GM12873 (cell line): ENCODE data around the gene H3-3A.

ENCODE experiments used
- CTCF ChIP-seq: IDR thresholded peaks from 2 replicates; pipeline ENCODE4 v1.5.1; 2012; ENCODE audit warnings: low read depth, mild to moderate bottlenecking, moderate library complexity, low read length, control low read depth; ENCODE audit not compliant: insufficient read depth; ENCODE audit errors: missing control alignments

Gene H3-3A

DNA sequence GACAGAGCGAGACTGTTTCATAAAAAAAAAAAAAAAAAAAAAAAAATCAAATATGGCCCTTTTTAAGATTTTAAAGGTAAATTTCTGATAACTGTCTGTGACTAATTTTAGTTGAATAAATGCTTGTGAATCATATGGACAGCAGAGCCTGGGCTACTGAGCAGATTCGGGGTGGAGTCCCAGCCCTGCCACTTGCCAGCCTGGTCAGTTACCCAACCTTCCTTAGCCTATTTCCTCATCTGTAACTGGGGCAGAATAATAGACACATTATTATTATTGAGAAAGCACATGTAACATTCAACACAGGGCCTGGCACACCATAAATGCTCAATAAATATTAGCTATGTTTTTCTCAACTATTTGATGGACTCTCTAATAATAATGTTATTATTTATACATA, 11.2 kb upstream of the H3-3A start:
- no peak for TF ChIP-seq CTCF

GRCh38 chr1:226052061-226052460, 10.5 kb upstream of the H3-3A start:
- TF ChIP-seq CTCF = no peak

DNA sequence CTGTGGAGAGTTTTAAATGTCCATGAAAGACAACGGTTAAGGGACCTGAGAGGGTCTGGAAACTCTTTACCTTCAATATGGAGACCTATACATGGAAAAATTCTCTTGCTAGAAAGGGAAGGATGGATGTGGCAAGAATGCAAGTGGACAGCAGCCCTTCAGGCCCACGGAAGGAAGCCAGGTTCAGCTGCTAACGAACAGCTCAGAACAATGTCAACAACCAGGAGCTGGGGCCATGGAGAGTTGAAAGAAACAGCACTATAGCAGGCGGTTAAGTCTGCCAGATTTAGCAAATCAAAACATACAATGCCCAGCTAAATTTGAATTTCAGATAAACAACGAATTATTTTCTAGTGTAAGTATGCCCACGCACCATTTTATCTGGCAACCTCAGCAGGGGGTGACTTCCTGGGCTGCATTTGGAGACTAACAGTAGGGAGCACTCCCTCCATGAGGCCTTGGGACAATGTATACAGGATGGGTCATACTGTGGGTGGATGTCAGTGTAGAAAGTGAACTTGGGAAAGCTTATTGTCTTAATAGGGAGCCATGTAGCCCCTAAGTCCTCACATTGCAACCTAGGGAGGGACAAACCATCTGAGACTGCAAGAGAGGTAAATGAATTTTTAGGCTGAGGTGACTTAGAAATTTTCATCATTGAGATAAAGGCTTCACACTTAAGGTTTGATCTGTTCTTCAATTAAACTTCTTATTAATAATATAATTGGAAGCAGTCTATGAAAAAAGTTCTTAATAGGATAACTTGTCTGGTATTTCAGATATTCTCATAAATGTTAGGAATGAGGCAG, 7.8 kb upstream of the H3-3A start:
- no peak for TF ChIP-seq CTCF

GRCh38 chr1:226059709-226060108, 2.8 kb upstream of the H3-3A start:
- TF ChIP-seq CTCF = no peak

DNA sequence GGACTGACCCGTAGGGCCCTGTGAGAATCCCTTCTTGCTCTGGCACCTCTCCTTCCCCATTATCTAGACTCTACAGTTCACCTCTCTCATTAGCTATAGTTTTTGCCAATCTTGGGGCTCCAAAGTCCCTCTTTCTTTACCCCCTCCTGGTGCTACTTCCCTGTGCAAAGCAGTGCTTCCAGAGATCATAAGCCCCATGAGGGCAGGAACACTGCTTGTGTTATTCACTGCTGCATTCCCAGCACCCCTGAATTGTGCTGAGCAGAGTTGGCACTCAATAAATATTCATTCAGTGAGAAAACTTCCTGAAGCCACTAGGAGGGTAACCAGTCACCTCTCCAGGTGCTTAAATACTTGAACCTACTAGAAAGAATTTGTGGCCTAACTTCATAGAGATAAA, 2.1 kb upstream of the H3-3A start:
- no peak for TF ChIP-seq CTCF

DNA sequence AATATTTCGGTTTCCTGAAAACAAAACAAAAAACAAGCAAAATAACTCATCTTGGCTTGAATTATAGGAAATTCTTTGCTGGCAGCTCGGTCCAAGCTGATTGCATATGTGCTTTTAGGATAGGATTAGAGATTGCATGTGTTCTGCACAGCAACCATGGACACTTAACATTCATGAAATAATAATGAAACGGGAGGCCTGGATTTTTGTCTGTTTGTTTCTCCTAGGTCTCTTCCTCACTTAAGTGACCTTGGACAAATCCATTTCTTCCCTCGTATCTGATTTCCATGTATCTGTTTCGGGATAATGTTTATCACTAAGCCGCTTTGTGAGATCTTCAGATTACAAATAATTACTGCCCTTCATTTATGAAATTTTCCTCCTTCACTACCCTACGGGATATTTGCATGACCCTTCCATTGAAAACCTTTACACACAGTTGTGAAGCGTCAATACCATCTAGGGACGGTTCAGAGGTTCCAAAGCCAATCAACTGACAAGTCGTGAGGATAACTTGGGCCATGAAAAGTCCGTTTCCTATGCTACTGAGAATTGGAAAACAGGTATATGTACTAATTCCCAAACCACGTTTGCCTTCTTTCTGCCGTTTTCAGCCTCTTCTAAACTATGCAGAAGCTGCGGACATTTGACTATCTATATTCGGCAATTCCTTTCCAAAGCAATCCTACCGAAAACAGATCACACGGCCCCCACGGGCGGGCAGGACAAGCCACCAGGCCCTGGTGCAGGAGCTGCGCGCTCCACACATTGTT, 1.3 kb upstream of the H3-3A start:
- no peak for TF ChIP-seq CTCF

GRCh38 chr1:226061841-226062557, 517 bp upstream of the H3-3A start:
- no peak for TF ChIP-seq CTCF
